ENCODE results near the gene DTYMK. TPM values are rescaled to one million over a fixed set of nuclear protein-coding genes. Genes with fewer than 3 reads are reported as not detected.

Gene DTYMK
- polyA plus RNA-seq, 2 of the 4 experiments (the other 2 are of a cell fraction), result 68.7 to 99.5 TPM

GRCh38 chr2:241670333-241671110 is 16.1 kb downstream of the DTYMK start:
- 94% methylated on average over 22 of the region's 31 CpGs for WGBS (ENCODE audit: missing lambda C conversion rate)
- CTCF ChIA-PET, result interaction anchor here (1.2 to 2.5 kb wide), 5 partner anchors 8 to 208 kb away, joined by 3 to 15 read pairs (median 4); no protein-coding TSS in a partner anchor
- FAIRE-seq (no peak), ATAC-seq (no peak), DNase-seq (ENCODE audit: low read depth in 1 of 2, low spot score in 1 of 2) (no peak)
- no peak for TF ChIP-seq NFE2L2 (conservative IDR thresholded peaks at IDR 0.05; ENCODE audit: low read length)
- TF ChIP-seq FOXS1 (CRISPR knock-in tag; IDR thresholded peaks at IDR 0.05), result no peak
- no peak for TF ChIP-seq MAX (IDR thresholded peaks at IDR 0.05)
- TF ChIP-seq EP300 (IDR thresholded peaks at IDR 0.05), result no peak
- no peak for TF ChIP-seq GATA3 (IDR thresholded peaks at IDR 0.05; ENCODE audit: borderline replicate concordance)
- no peak for TF ChIP-seq HOXB13 (CRISPR knock-in tag; IDR thresholded peaks at IDR 0.05; ENCODE audit: low read depth)
- TF ChIP-seq ZC3H11A (IDR thresholded peaks at IDR 0.05), result no peak
- TF ChIP-seq POLR2AphosphoS2 (conservative IDR thresholded peaks at IDR 0.05; ENCODE audit: low read length), result no peak
- TF ChIP-seq ZSCAN20 (CRISPR knock-in tag; IDR thresholded peaks at IDR 0.05), result no peak
- TF ChIP-seq HDAC2 (IDR thresholded peaks at IDR 0.05), result no peak
- no peak for TF ChIP-seq USF2 (IDR thresholded peaks at IDR 0.05)
- no peak overlapping the region for H3K27ac ChIP-seq
- POLR2A ChIA-PET, result no interaction called here
- no peaks in the 10 kb centered on the region for H3K4me1 ChIP-seq
- no peak overlapping the region for H3K4me3 ChIP-seq
- no peak overlapping the region for H3K4me2 ChIP-seq
- no peaks in the 10 kb centered on the region for H3K9me3 ChIP-seq

GRCh38 chr2:241668839-241669238 is 17.8 kb downstream of the DTYMK start:
- H3K27ac ChIP-seq, result no peak overlapping the region
- 0 out of 3 replicates have a peak, but pooled peaks cover 4% of the 10 kb centered on the region for H3K4me1 ChIP-seq
- no peak overlapping the region for H3K4me3 ChIP-seq
- TF ChIP-seq HDAC2 (IDR thresholded peaks at IDR 0.05), result no peak
- TF ChIP-seq EHF (CRISPR knock-in tag; IDR thresholded peaks at IDR 0.05), result no peak
- no peak for TF ChIP-seq HMGXB4 (CRISPR knock-in tag; IDR thresholded peaks at IDR 0.05; ENCODE audit: borderline replicate concordance)
- TF ChIP-seq NR3C1 (IDR thresholded peaks at IDR 0.05), result no peak
- no peak for TF ChIP-seq RAD21 (conservative IDR thresholded peaks at IDR 0.05 in 1 of 2, IDR thresholded peaks at IDR 0.05 in 1 of 2)
- TF ChIP-seq SMC3 (IDR thresholded peaks at IDR 0.05), result no peak
- no peak for TF ChIP-seq JUN (IDR thresholded peaks at IDR 0.05)
- TF ChIP-seq RNF2 (IDR thresholded peaks at IDR 0.05; ENCODE audit: borderline replicate concordance, low read depth), result no peak
- no peak for TF ChIP-seq MAFK (IDR thresholded peaks at IDR 0.05; ENCODE audit: partially characterized antibody)
- no peak for TF ChIP-seq NPAS2 (CRISPR knock-in tag; IDR thresholded peaks at IDR 0.05; ENCODE audit: borderline replicate concordance)
- FAIRE-seq, result no peak
- ChIA-PET POLR2A (no interaction called here), CTCF (interaction anchor here (0.6 to 1.9 kb wide), 4 partner anchors 9 to 591 kb away, joined by 3 to 11 read pairs (median 4); no protein-coding TSS in a partner anchor)
- no peak overlapping the region for H3K4me2 ChIP-seq
- DNase-seq (ENCODE audit: low read depth in 1 of 2, low spot score in 1 of 2), result no peak
- WGBS (ENCODE audit: missing lambda C conversion rate), result 87% methylated on average over 12 of the region's 12 CpGs
- no peak for ATAC-seq
- no peaks in the 10 kb centered on the region for H3K9me3 ChIP-seq

- DNase-seq (ENCODE audit: low read depth in 1 of 2, low spot score in 1 of 2), result no peak
- Histone ChIP-seq H3K9me3 (no peaks in the 10 kb centered on the region), H3K4me2 (no peak overlapping the region), H3K27ac (no peak overlapping the region), H3K4me3 (no peak overlapping the region), H3K4me1 (0 out of 3 replicates have a peak, but pooled peaks cover 4% of the 10 kb centered on the region)
- no peak for TF ChIP-seq E2F6 (IDR thresholded peaks at IDR 0.05; ENCODE audit: borderline replicate concordance, low read depth)
- CTCF ChIA-PET, result interaction anchor here (0.8 to 1.9 kb wide), 3 partner anchors 9 to 590 kb away, joined by 4 to 11 read pairs (median 5); no protein-coding TSS in a partner anchor
- WGBS (ENCODE audit: missing lambda C conversion rate), result 97% methylated on average over 21 of the region's 21 CpGs
- no peak for FAIRE-seq
- no peak for ATAC-seq
- POLR2A ChIA-PET, result no interaction called here
Observed at GRCh38 chr2:241668354-241668753, 18.3 kb downstream of the DTYMK start.

Measured in A549 (cell line).